GM21381 (cell line): ENCODE measurements around the gene ZMIZ1.

Source experiments
- ATAC-seq: cut with Tn5 transposase; IDR thresholded peaks from one replicate; pipeline ENCODE4 v1.9.1; 2021; ENCODE audit warnings: mild to moderate bottlenecking, moderate library complexity; ENCODE audit not compliant: unreplicated experiment

ZMIZ1 gene

GRCh38 chr10:79166312-79166721 lies 97.6 kb downstream of the ZMIZ1 start:
- ATAC-seq, result no peak

- no peak for ATAC-seq
Observed at GRCh38 chr10:79166741-79167140, 98.0 kb downstream of the ZMIZ1 start.

- ATAC-seq, result no peak
Observed at GRCh38 chr10:79167537-79167936, 98.8 kb downstream of the ZMIZ1 start.

- no peak for ATAC-seq
Observed at GRCh38 chr10:79168210-79168609, 99.4 kb downstream of the ZMIZ1 start.

GRCh38 chr10:79170226-79170752 lies 101.5 kb downstream of the ZMIZ1 start:
- no peak for ATAC-seq

GRCh38 chr10:79170993-79171392 lies 102.2 kb downstream of the ZMIZ1 start:
- no peak for ATAC-seq

- ATAC-seq, result no peak
Observed at GRCh38 chr10:79171504-79171903, 102.7 kb downstream of the ZMIZ1 start.

GRCh38 chr10:79172881-79173280 lies 104.1 kb downstream of the ZMIZ1 start:
- ATAC-seq, result no peak

- no peak for ATAC-seq
Observed at GRCh38 chr10:79173582-79174262, 105.0 kb downstream of the ZMIZ1 start.

GRCh38 chr10:79176052-79176501 lies 107.3 kb downstream of the ZMIZ1 start:
- no peak for ATAC-seq

GRCh38 chr10:79176949-79177602 lies 108.3 kb downstream of the ZMIZ1 start:
- no peak for ATAC-seq

- ATAC-seq, result no peak
Observed at GRCh38 chr10:79178070-79178576, 109.4 kb downstream of the ZMIZ1 start.

GRCh38 chr10:79178614-79179163 lies 109.9 kb downstream of the ZMIZ1 start:
- no peak for ATAC-seq

GRCh38 chr10:79179164-79179956 lies 110.6 kb downstream of the ZMIZ1 start:
- ATAC-seq, result no peak

GRCh38 chr10:79179957-79180309 lies 111.2 kb downstream of the ZMIZ1 start:
- no peak for ATAC-seq

- ATAC-seq, result no peak
Observed at GRCh38 chr10:79180414-79181221, 111.9 kb downstream of the ZMIZ1 start.

GRCh38 chr10:79181227-79181626 lies 112.5 kb downstream of the ZMIZ1 start:
- no peak for ATAC-seq

- ATAC-seq, result no peak
Observed at GRCh38 chr10:79181698-79182521, 113.1 kb downstream of the ZMIZ1 start.

GRCh38 chr10:79182781-79183467 lies 114.2 kb downstream of the ZMIZ1 start:
- no peak for ATAC-seq
